NCI-H446 treated with DMSO at 0.1 percent for 48 hours (cell line): ENCODE results near the gene DYNLT4.
A peak's percentile ranks its signal among the peaks of the same experiment; 100 is the strongest.
"Not testable (repeated sequence)": the region's sequence is repeated elsewhere in the genome, so short reads cannot be mapped to it uniquely, and the experiment has no call there.

ENCODE experiments used
- DNase-seq: peaks from one replicate; lab custom pipeline; 2025; lab: John Stamatoyannopoulos, UW

DYNLT4 gene

DNA sequence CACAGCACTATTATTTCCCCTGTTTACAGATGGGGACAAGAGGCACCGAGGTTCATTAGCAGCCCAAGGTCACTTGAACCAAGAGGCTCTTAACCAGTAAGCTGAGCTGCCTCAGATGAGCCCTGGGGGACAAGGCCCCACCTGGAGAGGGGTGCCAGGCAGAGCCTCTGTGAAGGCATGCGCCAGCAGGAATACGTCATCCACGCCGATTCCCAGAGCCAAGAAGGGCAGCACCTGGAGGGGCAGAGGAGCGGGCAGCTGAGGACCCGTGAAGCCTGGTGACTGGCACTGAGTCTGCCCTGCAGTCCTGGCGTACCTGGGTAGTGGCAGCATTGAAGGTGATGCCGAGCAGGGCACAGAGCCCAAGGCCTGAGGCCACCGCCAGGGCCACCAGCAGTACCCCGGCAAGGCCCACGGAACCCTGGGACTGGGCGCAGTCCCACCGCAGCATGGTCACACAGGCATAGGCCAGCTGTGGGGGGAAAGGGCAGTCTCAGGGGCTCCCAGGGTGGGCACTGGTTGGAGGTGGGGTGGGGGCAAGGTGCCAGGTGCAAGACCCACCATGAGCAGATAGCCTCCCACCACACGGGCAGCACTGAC, 21.8 kb upstream of the DYNLT4 start:
- DNase-seq, result no peak

- DNase-seq, result no peak
Observed at GRCh38 chr1:44828003-44828651, 21.0 kb upstream of the DYNLT4 start.

DNA sequence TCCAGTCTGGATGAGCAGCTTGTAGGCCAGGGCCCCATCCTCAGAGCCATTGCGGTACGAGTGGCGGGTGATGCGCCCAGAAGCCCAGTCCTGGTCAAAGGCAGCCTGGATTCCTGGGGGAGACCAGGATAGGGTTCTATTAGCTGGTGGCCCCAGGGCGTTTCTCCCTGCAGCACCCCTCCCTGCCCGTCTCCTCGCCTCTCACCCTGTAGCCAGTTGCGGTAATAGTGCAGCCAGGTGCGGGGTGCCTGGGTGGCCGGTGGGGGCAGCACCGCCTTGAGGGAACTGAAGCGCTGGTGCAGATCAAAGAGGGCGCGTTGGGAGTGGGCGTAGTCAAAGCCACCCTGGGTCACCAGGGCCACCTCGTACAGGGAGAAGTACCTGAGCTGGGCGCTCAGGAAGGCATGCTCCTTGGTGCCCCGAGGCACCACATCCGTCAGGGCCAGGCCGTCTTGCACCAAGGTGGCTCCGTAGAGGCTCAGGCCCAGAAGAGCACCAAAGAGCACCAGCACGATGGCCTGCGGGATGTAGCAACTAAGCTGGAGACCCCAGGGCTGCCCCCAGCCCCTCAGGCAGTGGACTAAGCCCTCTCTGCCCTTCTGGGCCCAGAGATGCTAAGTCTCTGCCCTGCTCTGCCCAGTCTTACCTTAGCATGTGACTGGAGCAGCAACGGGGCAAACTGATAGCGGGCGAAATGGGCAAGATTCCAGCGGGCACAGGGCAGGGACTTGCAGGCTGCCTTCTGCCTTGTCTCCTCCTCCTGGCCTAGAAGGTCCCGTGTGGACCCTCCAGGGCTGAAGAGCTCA, 20.2 kb upstream of the DYNLT4 start:
- no peak for DNase-seq

DNA sequence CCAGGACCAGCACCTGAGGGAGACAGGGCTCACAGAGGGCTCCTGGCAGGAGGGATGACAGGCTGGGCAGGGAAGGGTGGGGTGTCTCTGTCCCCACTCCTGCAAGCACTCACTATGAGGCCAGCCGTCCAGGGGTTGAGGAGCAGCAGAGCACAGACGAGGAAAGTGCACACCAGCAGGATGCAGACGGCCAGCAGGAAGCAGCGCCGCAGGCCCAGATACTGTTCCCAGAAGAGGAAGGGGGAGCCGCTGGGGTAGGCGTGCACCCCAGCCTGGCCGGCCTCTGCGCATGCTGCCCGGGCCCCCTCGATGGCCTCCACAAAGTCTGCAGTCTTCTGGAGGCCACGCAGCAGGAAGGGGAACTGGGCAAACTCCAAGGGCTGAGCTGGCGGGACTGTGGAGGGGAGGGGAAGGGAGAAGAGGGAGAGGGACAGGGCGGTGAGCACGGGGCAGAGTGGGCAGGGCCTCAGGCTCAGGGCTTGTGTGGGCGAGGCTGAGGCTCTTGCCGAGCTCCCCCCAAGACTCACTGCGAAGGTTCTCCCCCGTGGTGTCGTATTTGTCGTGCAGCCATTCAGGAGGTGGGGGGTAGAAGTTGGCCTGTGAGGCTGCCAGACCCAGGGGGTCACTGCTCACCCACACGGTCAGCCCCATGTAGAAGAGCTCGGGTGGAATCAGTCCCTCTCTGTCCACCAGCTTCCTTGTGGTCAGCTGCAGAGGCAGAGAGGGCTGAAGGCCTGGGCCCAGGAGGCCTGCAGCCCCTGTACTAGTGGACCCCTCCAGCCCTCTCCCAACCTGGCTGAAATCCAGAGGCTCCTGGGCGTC, 19.4 kb upstream of the DYNLT4 start:
- DNase-seq, result no peak

DNA sequence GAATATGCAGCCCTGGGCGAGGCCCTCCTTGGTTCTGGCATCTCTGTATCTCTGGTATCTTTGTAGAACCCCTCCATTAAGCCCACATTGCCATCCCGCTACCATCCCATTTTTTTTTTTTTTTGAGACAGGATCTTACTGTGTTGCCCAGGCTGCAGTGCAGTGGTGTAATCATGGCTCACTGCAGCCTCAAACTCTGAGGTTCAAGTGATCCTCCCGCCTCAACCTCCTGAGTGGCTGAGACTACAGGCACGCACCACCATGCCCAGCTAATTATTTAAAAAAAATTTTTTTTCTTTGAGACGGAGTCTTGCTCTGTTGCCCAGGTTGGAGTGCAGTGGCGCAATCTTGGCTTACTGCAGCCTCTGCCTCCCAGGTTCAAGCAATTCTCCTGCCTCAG, 17.2 kb upstream of the DYNLT4 start:
- DNase-seq, result not testable (repeated sequence)

DNA sequence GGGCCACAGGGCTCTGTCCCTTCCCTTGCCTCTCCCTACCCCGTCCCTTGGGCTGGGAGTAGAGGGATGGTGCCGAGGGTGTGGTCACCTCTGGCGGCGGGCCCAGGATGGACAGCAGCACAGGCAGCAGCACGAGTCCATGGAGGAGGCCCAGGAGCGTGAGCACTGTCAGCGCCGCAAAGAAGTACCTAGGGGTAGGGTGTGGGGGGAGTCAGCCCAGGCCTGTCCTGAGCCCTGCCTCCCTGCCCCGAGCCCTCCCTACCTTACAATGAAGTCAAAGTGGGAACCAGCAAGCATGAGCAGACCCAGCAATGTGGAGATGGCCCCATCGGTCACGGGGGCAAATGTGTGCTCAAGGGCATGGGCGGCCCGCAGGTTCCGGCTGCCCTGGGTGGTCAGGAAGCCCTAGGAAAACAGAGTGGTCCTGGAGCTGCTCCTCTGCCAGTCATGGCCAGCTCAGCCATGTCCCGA, 15.9 kb upstream of the DYNLT4 start:
- DNase-seq, result no peak

- no peak for DNase-seq
Observed at GRCh38 chr1:44822131-44822701, 15.1 kb upstream of the DYNLT4 start.

DNA sequence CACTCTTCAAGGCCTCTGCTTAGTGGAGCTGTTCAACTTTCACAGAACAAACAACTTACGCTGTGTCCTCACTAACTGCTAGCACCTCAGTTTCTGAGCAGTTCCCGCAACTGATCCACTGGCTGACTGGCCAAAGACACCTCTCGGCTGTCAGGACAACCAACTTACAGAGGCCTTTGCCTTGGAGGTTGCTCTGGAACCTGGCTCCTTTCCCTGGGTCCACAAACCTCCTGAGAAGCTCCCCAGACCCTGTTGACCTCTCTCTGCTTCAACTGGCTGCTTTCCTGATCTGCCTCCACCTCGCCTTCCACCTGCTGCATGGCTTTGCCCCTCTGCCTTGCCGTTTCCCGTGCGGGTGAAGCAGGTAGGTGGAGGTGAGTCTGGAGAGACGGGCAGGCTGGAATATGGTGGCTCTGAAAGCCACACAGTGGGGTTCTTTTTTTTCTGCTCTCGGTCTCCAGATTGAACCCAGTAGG, 14.1 kb upstream of the DYNLT4 start:
- DNase-seq, result no peak

GRCh38 chr1:44820328-44821239, 13.4 kb upstream of the DYNLT4 start:
- DNase-seq, result no peak

DNA sequence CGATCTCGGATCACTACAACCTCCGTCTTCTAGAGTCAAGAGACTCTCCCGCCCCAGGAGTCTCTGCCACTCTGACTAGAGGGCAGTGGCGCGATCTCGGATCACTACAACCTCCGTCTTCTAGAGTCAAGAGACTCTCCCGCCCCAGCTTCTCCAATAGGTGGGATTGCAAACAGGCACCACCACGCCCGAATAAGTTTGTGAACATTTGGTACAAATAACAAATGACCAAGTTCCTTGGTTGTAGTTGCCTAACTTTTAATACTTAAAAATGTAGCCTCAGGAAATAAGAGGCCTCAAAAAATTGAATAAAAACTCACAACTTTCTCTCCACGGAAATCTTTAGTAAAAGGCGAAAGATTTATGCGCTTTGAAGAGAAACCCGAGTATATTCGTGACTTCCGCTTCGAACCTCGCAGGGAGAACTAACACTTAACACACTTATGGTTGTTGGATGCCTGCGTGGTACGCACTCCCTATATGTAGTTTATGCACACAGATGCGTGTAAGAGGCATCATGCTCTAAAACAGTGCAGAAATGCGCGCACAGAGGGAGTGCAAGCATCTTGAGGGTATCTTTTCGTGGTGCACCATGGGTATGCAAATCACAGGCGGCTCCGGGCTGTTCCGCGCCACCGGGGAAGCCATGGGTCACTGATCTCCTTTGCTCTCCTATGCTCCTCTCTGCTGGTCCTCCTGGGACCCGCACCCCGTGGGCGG, 12.6 kb upstream of the DYNLT4 start:
- DNase-seq, result no peak

DNA sequence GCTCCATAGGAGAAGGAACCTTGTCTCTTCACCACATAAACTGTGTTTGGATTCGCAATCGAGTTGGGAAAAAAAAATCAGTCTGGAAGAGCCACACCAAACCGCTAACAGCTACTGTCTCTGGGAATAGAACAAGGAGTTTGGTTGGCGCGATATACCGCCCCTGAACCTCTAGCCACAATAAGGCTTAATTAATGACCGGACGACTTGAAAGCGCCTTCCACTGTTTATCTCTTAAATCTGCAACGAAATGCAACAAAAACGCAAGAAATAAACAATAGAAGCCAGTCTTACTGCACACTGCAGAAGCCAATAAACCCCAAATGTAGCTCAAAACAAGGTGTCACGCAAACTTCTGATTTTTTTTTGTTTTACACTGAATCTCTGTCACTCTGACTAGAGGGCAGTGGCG, 12.1 kb upstream of the DYNLT4 start:
- no peak for DNase-seq

GRCh38 chr1:44817771-44818495, 10.8 kb upstream of the DYNLT4 start:
- DNase-seq, result no peak

- no peak for DNase-seq
Observed at GRCh38 chr1:44817307-44817706, 10.2 kb upstream of the DYNLT4 start.

DNA sequence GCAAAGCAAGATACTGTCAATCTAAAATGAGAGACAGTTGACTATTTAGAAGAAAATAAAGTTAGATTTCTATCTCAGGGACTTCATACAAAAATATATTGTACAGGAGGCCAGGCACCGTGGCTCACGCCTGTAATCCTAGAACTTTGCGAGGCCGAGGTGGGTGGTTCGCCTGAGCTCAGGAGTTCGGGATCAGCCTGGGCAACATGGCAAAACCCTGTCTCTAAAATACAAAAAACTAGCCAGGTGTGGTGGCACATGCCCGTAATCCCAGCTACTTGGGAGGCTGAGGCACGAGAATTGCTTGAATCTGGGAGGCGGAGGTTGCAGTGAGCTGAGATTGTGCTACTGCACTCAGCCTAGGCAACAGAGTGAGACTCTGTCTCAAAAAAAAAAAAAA, 8.8 kb upstream of the DYNLT4 start:
- not testable (repeated sequence) for DNase-seq

DNA sequence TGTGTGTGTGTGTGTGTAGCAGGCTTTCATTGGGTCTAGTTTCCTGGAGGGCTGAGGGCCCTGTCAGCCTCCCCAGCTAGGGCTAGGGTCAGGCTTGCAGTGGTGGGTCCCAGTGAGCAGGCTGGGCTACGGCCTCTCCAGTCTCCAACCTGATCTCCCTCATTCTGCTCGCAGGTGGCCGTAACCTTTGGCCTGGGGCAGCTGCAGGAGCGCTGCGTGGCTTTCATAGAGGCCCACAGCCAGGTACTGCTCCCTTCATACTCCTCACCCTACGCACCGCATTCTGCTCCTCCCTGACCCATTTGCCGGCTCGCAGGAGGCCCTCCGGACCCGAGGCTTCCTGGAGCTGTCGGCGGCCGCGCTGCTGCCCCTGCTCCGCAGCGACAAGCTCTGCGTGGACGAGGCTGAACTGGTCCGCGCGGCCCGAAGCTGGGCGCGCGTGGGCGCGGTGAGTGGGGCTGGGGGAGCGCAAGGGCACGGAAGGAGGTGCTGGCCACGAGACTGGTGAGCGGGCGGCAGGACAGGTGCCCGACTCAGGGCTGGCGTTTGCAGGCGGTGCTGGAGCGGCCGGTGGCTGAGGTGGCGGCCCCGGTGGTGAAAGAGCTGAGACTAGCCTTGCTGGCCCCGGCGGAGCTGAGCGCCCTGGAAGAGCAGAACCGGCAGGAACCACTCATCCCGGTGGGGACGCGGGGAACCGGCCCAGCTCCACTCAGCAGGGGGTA, 5.8 kb upstream of the DYNLT4 start:
- no peak for DNase-seq

DNA sequence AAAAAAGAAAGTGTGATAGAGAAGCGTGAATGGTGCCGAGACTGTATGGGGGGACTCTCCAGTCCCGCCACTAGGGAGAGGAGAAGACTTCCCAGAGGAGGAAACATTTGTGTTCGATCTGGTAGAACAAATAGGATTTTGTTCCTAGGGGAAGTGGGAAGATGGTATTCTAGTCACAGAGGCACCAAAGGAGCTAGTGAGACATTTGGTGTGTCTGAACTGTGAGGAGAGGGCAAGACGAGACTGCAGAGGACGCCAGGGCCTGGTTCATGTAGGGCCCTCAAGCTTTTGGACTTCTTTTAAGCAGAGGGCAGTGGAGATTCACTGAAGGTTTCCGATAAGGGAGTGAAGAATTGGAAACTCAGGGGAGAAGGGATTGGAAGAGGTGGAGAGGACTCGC, 4.1 kb upstream of the DYNLT4 start:
- DNase-seq, result no peak

DNA sequence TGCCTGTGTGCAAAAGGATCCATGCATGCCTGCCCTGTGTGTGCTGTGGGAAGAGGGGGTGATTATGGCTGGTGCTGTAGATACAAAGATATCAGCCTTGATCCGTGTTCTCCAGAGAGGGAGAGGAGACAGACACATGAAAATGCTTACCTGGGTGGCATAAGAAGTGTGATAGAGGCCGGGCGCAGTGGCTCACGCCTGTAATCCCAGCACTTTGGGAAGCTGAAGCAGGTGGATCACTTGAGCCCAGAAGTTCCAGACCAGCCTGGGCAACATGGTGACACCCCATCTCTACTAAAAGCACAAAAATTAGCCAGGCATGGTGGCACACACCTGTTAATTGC, 3.6 kb upstream of the DYNLT4 start:
- DNase-seq, result not testable (repeated sequence)

- DNase-seq, result peak; percentile 86
Observed at GRCh38 chr1:44810101-44810761, 3.1 kb upstream of the DYNLT4 start.
